GM23338 (cell line): ENCODE data around the gene HLA-DPB1. TPM values are rescaled to one million over a fixed set of nuclear protein-coding genes. Genes with fewer than 3 reads are reported as not detected.

ENCODE experiments used
- ATAC-seq: fragments of 200-7000 bp; cut with Tn5 transposase; 3 replicates; pipeline ENCODE4 v1.9.1; 2020
- DNase-seq: peaks from one replicate; pipeline ENCODE4 v3.0.0-alpha.2; 2015; ENCODE audit warnings: low spot score
- H2AFZ ChIP-seq: fragments of 200-600 bp; sonication (generic); 2 replicates; pipeline ENCODE4 v1.8.0; 2016; ENCODE audit warnings: antibody characterized with exemption, mild to moderate bottlenecking, moderate library complexity
- H3F3A ChIP-seq: fragments of 200-600 bp; sonication (generic); replicated peaks from 2 replicates; pipeline ENCODE4 v1.8.0; 2017; ENCODE audit warnings: antibody characterized with exemption, mixed run types, low read depth
- H3K27ac ChIP-seq: fragments of 200-600 bp; sonication (generic); 2 replicates; pipeline ENCODE4 v1.6.1; 2016; ENCODE audit warnings: low read depth
- H3K27me3 ChIP-seq: fragments of 200-600 bp; sonication (generic); 2 replicates; pipeline ENCODE4 v1.8.0; 2016; ENCODE audit warnings: mild to moderate bottlenecking, mixed run types, moderate library complexity; ENCODE audit not compliant: insufficient read depth
- H3K36me3 ChIP-seq: fragments of 200-600 bp; sonication (generic); 2 replicates; pipeline ENCODE4 v1.8.0; 2016; ENCODE audit warnings: mild to moderate bottlenecking; ENCODE audit not compliant: insufficient read depth
- H3K4me1 ChIP-seq: fragments of 200-600 bp; sonication (generic); 2 replicates; pipeline ENCODE4 v1.8.0; 2016; ENCODE audit warnings: mild to moderate bottlenecking, moderate library complexity; ENCODE audit not compliant: insufficient read depth
- H3K4me2 ChIP-seq: fragments of 200-600 bp; sonication (generic); 2 replicates; pipeline ENCODE4 v1.7.1; 2017; ENCODE audit warnings: mixed run types
- H3K4me3 ChIP-seq: fragments of 200-600 bp; sonication (generic); 2 replicates; pipeline ENCODE4 v1.6.1; 2016; ENCODE audit warnings: mixed run types
- H3K79me2 ChIP-seq: fragments of 200-600 bp; sonication (generic); replicated peaks from 2 replicates; pipeline ENCODE4 v1.8.0; 2017; ENCODE audit warnings: mild to moderate bottlenecking; ENCODE audit not compliant: insufficient read depth
- H3K9me2 ChIP-seq: fragments of 200-600 bp; sonication (generic); 2 replicates; pipeline ENCODE4 v1.8.0; 2017; ENCODE audit not compliant: insufficient read depth
- H4K20me1 ChIP-seq: fragments of 200-600 bp; sonication (generic); replicated peaks from 2 replicates; pipeline ENCODE4 v1.8.0; 2017; ENCODE audit warnings: mild to moderate bottlenecking; ENCODE audit not compliant: insufficient read depth
- H3K27ac Mint-ChIP-seq: 2 replicates; pipeline ENCODE4 v1.8.0; 2020; ENCODE audit warnings: inconsistent platforms, mild to moderate bottlenecking, moderate library complexity, mixed read lengths
- H3K27me3 Mint-ChIP-seq: 3 replicates; pipeline ENCODE4 v1.8.0; 2022; ENCODE audit warnings: low read depth, mild to moderate bottlenecking, moderate library complexity, mixed read lengths, inconsistent platforms; ENCODE audit not compliant: insufficient read depth, poor library complexity
- H3K36me3 Mint-ChIP-seq: 3 replicates; pipeline ENCODE4 v1.8.0; 2021; ENCODE audit warnings: low read depth, mild to moderate bottlenecking, inconsistent platforms, moderate library complexity, mixed read lengths
- H3K4me1 Mint-ChIP-seq: 3 replicates; pipeline ENCODE4 v1.8.0; 2020; ENCODE audit warnings: mild to moderate bottlenecking, inconsistent platforms, mixed read lengths
- H3K4me3 Mint-ChIP-seq: 3 replicates; pipeline ENCODE4 v1.8.0; 2021; ENCODE audit warnings: moderate library complexity, mild to moderate bottlenecking, inconsistent platforms, mixed read lengths
- H3K9me3 Mint-ChIP-seq: 3 replicates; pipeline ENCODE4 v1.8.0; 2020; ENCODE audit warnings: moderate library complexity, mild to moderate bottlenecking, inconsistent platforms, mixed read lengths
- CREB1 ChIP-seq: fragments of 250-450 bp; sonication (Bioruptor Pico); IDR thresholded peaks from 2 replicates; pipeline ENCODE4 v1.5.0; 2020; ENCODE audit warnings: low read depth, mild to moderate bottlenecking, moderate library complexity
- CTCF ChIP-seq, 2 experiments: fragments of 200-600 bp in 1 of 2; sonication (generic) in 1 of 2; conservative IDR thresholded peaks; 2 replicates each; pipeline versions ENCODE4 v1.5.1 to v1.6.1; 2016 to 2017; ENCODE audit warnings: antibody characterized with exemption in 2 of 2, low read depth in 2 of 2, mild to moderate bottlenecking in 2 of 2, moderate library complexity in 1 of 2
- POLR2AphosphoS5 ChIP-seq: IDR thresholded peaks from 2 replicates; pipeline ENCODE4 v1.6.1; 2016; ENCODE audit warnings: antibody characterized with exemption, low read depth
- REST ChIP-seq: IDR thresholded peaks from one replicate; pipeline ENCODE4 v1.6.1; 2018; ENCODE audit warnings: antibody characterized with exemption; ENCODE audit not compliant: unreplicated experiment
- STAT1 ChIP-seq: IDR thresholded peaks from one replicate; pipeline ENCODE4 v1.6.1; 2016; ENCODE audit warnings: antibody characterized with exemption; ENCODE audit not compliant: unreplicated experiment
- ZNF114 ChIP-seq: fragments of 250-450 bp; sonication (Bioruptor Pico); IDR thresholded peaks from 2 replicates; pipeline ENCODE4 v1.5.0; 2020; ENCODE audit warnings: mild to moderate bottlenecking, moderate library complexity
- polyA plus RNA-seq: library from polyadenylated mRNA; unstranded; fragments of >200 nt; fragmentation: Nextera tagmentation; extraction: Ambion mirVana; gene quantifications from 2 replicates; pipeline ENCODE4 v1.2.1, GENCODE V29; 2016
- total RNA-seq: library from RNA; depleted of rRNA; stranded (reverse); fragments of >200 nt; shearing (Covaris generic); gene quantifications from 2 replicates; pipeline ENCODE4 v1.2.3, GENCODE V29; 2014

Gene HLA-DPB1
- total and polyA plus RNA-seq, 2 experiments from 2014 or later = 22.0 to 37.6 TPM

- ATAC-seq (no peak), DNase-seq (no peak)
- H2AFZ ChIP-seq = no peak overlapping the region
- H3K79me2 ChIP-seq = no peaks in the 10 kb centered on the region
- H3F3A ChIP-seq = no peaks in the 10 kb centered on the region
- no peaks in the 10 kb centered on the region for H3K27me3 Mint-ChIP-seq
- H3K9me2 ChIP-seq = no peaks in the 10 kb centered on the region
- H3K4me1 ChIP-seq = no peaks in the 10 kb centered on the region
- H3K27ac ChIP-seq = no peak overlapping the region
- H3K4me2 ChIP-seq = no peak overlapping the region
- no peaks in the 10 kb centered on the region for H3K36me3 Mint-ChIP-seq
- no peak overlapping the region for H3K4me3 ChIP-seq
- no peak overlapping the region for H3K27ac Mint-ChIP-seq
- H3K4me1 Mint-ChIP-seq = no peaks in the 10 kb centered on the region
- H3K9me3 Mint-ChIP-seq = no peaks in the 10 kb centered on the region; the same call in 1 of the 3 replicates
- no peaks in the 10 kb centered on the region for H3K36me3 ChIP-seq
- H3K27me3 ChIP-seq = no peaks in the 10 kb centered on the region
- TF ChIP-seq CTCF (conservative IDR thresholded peaks at IDR 0.05; ENCODE audit: low read depth in 2 of 2) (no peak), POLR2AphosphoS5 (no peak), CREB1 (CRISPR knock-in tag) (no peak), REST (no peak), STAT1 (no peak)
- no peaks in the 10 kb centered on the region for H4K20me1 ChIP-seq
- no peak overlapping the region for H3K4me3 Mint-ChIP-seq
Measured at GRCh38 chr6:33040157-33040556, 35.6 kb upstream of the HLA-DPB1 start.

GRCh38 chr6:33049323-33050013, 26.3 kb upstream of the HLA-DPB1 start:
- no peak overlapping the region for H3K4me3 Mint-ChIP-seq
- DNase-seq (peak; percentile 44), ATAC-seq (peak; percentile 74)
- Histone ChIP-seq H3K4me2 (no peak overlapping the region), H3K27me3 (no peaks in the 10 kb centered on the region), H3K4me1 (peaks cover 15% of the 10 kb centered on the region), H3K79me2 (no peaks in the 10 kb centered on the region), H3K27ac (no peak overlapping the region), H4K20me1 (no peaks in the 10 kb centered on the region), H3K36me3 (no peaks in the 10 kb centered on the region), H3K4me3 (no peak overlapping the region), H3F3A (no peaks in the 10 kb centered on the region; the same call in 1 of the 2 replicates), H3K9me2 (no peaks in the 10 kb centered on the region), H2AFZ (0 out of 2 replicates have a peak overlapping the region, but pooled peaks have one; percentile 31)
- H3K27ac Mint-ChIP-seq = no peak overlapping the region
- H3K36me3 Mint-ChIP-seq = peaks cover 11% of the 10 kb centered on the region; the same call in 2 of the 3 replicates
- H3K9me3 Mint-ChIP-seq = peaks cover 14% of the 10 kb centered on the region
- H3K27me3 Mint-ChIP-seq = peaks cover 10% of the 10 kb centered on the region
- peaks cover 44% of the 10 kb centered on the region for H3K4me1 Mint-ChIP-seq
- TF ChIP-seq ZNF114 (CRISPR knock-in tag) = no peak
- peak; percentile 60 to 65 for TF ChIP-seq CTCF (conservative IDR thresholded peaks at IDR 0.05; ENCODE audit: low read depth in 2 of 2)
